Measurements from ENCODE around the gene GPC6. TPM values are rescaled to one million over a fixed set of nuclear protein-coding genes. Genes with fewer than 3 reads are reported as not detected.

GPC6 gene
- total RNA-seq (2022; extraction: Qiagen RNA extraction): 3.6 to 5.8 TPM (median 5.1 TPM) in 5 replicates

DNA sequence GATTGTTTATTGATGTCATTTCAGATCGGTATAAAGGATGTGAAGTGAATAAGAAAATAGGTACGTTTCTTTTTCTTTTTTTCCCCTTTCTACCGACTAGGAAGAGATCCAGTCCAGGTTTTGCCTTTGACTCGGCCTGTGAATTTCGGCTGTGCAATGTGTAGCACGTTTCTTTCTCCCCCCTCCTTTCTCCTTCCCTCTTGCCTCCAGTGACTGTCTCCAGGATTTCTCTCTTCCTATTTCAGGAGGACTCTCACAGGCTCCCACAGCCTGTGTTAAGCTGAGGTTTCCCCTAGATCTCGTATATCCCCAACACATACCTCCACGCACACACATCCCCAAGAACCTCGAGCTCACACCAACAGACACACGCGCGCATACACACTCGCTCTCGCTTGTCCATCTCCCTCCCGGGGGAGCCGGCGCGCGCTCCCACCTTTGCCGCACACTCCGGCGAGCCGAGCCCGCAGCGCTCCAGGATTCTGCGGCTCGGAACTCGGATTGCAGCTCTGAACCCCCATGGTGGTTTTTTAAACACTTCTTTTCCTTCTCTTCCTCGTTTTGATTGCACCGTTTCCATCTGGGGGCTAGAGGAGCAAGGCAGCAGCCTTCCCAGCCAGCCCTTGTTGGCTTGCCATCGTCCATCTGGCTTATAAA lies at the start of gene GPC6:
Gene GPC6 (plus strand): TSS at position 185 of the 657 bp plus-strand sequence.

